Brain microvascular endothelial cell (primary cell): ENCODE data around the gene ALDH1B1.

Experiments used
- DNase-seq: peaks from one replicate; pipeline ENCODE4 v3.0.0-alpha.2; 2020
- H3K27ac ChIP-seq: fragments of 250-450 bp; sonication (Bioruptor Pico); 2 replicates; pipeline ENCODE4 v1.5.1; 2020; ENCODE audit warnings: mild to moderate bottlenecking, moderate library complexity
- H3K27me3 ChIP-seq: fragments of 250-450 bp; sonication (Bioruptor Pico); replicated peaks from 2 replicates; pipeline ENCODE4 v1.5.1; 2020; ENCODE audit warnings: mild to moderate bottlenecking
- H3K36me3 ChIP-seq: fragments of 250-450 bp; sonication (Bioruptor Pico); replicated peaks from 2 replicates; pipeline ENCODE4 v1.5.1; 2020; ENCODE audit warnings: mild to moderate bottlenecking
- H3K4me3 ChIP-seq: 2 replicates; pipeline ENCODE4 v1.5.1; 2011; ENCODE audit warnings: low read depth, mild to moderate bottlenecking, control low read depth, low read length, moderate library complexity
- CTCF ChIP-seq: IDR thresholded peaks from 2 replicates; pipeline ENCODE4 v1.5.1; 2011; ENCODE audit warnings: low read depth, mild to moderate bottlenecking, moderate library complexity, low read length, control low read depth, inconsistent platforms; ENCODE audit errors: missing control alignments
- in situ Hi-C: cut with HindIII; loops from 2 replicates; pipeline ENCODE4 v1.10.0; 2017; ENCODE audit warnings: low sequenced_read_pairs, low pct_ligation_motif_present

ALDH1B1 gene

GRCh38 chr9:38387066-38387465 is 5.4 kb upstream of the ALDH1B1 start:
- no peak overlapping the region for H3K27ac ChIP-seq
- TF ChIP-seq CTCF: no peak
- in situ Hi-C loops: no loop called here
- DNase-seq: no peak
- no peak overlapping the region for H3K4me3 ChIP-seq
- no peaks in the 10 kb centered on the region for H3K36me3 ChIP-seq
- H3K27me3 ChIP-seq: no peaks in the 10 kb centered on the region

- Histone ChIP-seq H3K27ac (no peak overlapping the region), H3K36me3 (no peaks in the 10 kb centered on the region), H3K4me3 (no peak overlapping the region), H3K27me3 (no peaks in the 10 kb centered on the region)
- in situ Hi-C loops: no loop called here
- TF ChIP-seq CTCF: no peak
- DNase-seq: no peak
These were observed 4.8 kb upstream of the ALDH1B1 start for GRCh38 chr9:38387751-38388150.

GRCh38 chr9:38388283-38389223 is 3.9 kb upstream of the ALDH1B1 start:
- Histone ChIP-seq H3K27ac (no peak overlapping the region), H3K4me3 (no peak overlapping the region), H3K36me3 (no peaks in the 10 kb centered on the region), H3K27me3 (no peaks in the 10 kb centered on the region)
- no peak for DNase-seq
- TF ChIP-seq CTCF: no peak
- in situ Hi-C loops: no loop called here

GRCh38 chr9:38389313-38389712 is 3.2 kb upstream of the ALDH1B1 start:
- Histone ChIP-seq H3K27ac (no peak overlapping the region), H3K27me3 (no peaks in the 10 kb centered on the region), H3K4me3 (no peak overlapping the region), H3K36me3 (no peaks in the 10 kb centered on the region)
- no peak for DNase-seq
- in situ Hi-C loops: no loop called here
- TF ChIP-seq CTCF: no peak

GRCh38 chr9:38390442-38390841 is 2.1 kb upstream of the ALDH1B1 start:
- Histone ChIP-seq H3K27ac (no peak overlapping the region), H3K36me3 (no peaks in the 10 kb centered on the region), H3K4me3 (no peak overlapping the region), H3K27me3 (no peaks in the 10 kb centered on the region)
- no peak for TF ChIP-seq CTCF
- no peak for DNase-seq
- in situ Hi-C loops: no loop called here
